Astrocyte of the hippocampus (primary cell): ENCODE results near the gene COQ10A.
A peak's percentile ranks its signal among the peaks of the same experiment; 100 is the strongest.
"Not testable (repeated sequence)": the region's sequence is repeated elsewhere in the genome, so short reads cannot be mapped to it uniquely, and the experiment has no call there.

Experiments used
- DNase-seq: peaks from one replicate; pipeline ENCODE4 v3.0.0; 2011; ENCODE audit warnings: low read depth, low spot score

COQ10A gene

DNA sequence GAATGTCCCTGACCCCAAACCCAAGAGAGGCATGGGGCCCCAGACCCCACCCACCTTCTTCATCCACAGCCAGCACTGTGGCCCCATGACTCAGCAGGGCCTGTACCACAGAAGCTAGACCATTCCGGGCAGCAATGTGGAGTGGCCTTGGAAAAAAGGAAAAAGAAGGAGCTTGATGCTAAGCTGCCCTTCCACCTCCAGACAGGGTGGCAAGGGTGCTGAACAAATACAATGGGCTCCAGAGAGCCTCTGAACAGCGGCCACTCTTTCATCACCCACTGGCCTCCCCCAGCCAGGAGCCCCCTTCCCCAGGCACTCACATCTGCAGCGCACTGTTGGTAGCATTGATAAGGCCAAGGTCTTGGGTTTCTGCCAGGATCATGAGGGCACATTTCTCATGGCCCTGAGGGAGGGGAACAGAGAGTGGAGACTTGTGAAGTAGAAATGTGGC lies 23.0 kb upstream of the COQ10A start:
- no peak for DNase-seq

DNA sequence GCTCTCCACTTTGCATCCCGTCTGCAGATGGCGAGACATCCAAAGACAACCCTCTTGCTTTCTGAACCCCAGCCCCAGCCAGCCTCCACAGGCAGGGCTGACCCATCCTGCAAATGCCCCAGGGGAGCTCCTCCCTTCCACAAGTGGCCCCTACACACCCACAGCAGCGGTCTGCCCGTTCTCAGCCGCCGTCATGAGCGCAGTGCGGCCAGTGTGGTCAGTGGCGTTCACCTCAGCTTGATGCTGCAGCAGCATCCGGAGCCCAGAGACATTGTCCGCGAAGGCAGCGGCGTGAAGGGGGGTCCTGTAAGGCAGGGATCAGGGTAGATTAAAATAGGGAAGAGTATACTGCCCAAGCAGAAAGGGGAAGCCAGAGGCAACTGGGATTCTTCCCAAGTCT lies 22.2 kb upstream of the COQ10A start:
- DNase-seq = no peak

DNA sequence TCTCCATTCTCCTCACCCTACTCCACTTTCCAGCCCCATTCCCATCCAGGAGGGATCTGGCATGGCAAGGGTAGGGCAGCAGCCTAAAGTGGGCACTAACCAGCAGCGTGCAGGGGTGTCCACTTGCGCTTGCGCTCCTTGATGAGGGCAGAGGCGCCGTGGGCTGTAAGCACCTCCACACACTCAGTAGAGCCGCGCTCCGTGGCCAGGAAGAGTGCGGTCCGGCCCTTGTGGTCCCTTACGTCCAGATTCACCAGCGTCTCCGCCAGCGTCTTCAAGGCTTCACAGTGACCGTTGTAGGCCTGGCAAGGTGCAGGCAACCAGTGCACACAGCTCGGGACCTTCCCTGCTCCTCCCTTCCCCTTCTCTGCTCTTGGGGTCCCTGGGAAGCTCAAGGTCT lies 18.8 kb upstream of the COQ10A start:
- no peak for DNase-seq

DNA sequence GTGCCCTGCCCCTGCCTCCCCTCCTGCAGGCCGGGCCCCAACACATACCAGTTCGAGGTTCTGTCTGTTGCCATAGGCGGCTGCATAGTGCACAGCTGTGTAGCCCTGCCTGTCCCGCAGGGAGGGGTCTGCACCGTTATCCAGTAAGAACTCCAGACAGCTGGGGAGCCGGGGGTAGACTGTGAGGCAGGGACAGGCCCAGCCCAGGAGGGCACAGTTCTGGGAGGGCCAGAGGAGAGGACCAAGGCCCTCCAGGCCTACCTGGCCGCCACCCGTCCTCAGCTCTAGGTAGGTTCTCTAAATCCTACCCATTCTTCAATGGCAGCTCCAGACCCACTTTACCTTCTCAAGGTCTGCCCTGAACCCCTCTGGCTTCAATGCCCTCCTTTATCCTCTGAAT lies 18.0 kb upstream of the COQ10A start:
- DNase-seq = no peak

DNA sequence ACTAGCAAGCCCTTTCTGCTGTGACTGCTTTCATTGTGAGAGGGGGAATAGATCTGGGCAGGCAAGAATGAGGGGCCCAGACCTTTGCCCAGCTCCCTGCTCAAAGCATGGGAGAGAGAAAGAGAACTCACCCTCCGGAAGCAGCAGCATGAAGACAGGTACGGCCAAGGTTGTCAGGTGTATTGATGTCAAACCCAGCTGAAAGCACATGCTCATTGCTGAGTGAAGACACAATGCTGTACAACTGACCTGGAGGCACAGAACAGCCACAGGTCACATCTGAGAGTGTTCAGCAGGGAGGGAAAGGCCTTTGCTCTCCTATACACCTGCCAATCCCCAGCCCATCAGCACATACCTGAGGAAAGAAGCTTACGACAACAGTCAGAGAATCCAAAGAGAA lies 14.1 kb upstream of the COQ10A start:
- DNase-seq = no peak

DNA sequence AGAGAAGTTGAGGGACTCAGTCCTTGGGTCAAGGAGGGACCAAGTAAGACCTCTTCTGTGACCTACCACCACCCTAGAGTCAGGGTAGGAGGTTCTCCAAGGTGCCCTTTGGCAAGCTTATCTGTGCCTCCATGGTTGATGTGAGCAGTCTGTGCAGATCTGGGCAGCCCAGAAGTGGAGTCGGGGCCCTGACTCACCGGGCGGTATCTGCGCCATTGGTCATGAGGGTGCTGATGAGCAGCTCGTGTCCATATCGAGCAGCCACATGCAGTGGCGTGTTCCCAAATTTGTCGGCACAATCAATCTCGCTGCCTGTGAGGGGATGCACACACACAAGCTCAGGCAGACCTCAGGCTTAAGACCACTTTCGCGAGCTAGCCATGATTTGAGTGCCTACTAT lies 13.7 kb upstream of the COQ10A start:
- DNase-seq = no peak

DNA sequence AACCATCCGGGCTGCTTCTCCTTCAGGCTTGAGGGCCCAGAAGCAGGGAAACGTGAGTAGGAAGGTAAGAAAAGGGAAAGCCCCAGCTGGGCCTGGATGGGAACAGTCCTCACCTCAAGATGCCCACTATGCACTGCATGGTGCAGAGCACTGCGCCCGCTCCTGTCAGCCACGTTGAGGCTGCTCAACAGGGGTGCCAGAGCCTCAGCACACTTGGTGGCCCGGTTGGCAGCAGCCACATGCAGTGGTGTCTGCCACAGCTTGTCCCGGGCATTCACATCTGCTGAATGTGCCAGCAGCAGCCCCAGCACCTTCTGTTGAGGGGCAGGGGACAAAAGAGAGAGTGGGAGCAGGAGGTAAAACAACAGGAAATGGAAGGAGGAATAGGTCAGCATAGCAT lies 11.1 kb upstream of the COQ10A start:
- no peak for DNase-seq

DNA sequence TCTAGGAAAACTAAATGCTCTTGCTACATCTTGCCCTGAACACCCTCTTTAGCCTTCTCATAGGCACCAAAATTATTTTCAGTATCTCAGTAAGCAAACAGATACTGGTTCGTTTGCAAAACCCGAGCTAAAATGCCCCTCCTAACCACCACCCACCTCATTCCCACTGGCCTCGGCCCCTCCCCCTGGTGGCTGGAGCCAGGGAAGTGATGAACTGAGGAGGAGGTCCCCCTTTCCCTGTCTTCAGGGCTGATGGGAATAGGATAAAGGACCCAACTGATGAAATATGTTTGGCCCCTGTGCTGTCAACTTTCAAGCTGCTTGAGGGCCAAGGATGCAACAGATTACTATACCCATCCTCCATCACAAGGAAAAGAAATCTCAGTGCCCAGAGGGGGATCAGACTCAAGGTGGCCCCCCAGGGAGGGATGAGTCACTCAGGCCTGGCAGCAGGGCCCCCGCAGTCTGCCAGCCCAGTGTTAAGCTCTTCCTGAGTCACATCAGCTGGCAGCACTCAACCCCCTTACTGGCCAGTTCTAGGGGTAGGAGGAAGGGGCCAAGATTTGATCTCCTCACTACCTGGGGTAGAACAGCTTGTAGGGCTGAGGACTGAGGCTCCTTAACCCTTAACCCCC lies 10.3 kb upstream of the COQ10A start:
- DNase-seq = peak; percentile 72

DNA sequence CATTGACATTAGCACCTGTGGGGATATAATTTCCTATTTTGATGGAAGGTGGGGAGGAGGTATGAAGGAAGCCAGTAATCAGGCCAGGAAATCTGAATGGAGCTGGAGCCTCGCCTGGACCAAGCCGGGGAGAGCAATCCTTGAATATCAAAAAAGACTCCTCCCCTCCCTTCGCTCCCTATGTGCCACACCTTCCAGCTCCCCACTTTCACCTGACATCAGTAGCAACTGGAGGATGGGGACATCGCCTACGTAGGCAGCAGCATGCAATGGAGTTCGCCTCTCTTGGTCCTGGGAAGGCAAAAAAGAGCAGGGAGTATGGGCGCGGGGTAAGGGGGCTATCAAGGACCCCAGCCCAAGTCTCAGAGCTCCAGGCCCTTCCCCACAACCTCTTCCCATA lies 9.7 kb upstream of the COQ10A start:
- no peak for DNase-seq

DNA sequence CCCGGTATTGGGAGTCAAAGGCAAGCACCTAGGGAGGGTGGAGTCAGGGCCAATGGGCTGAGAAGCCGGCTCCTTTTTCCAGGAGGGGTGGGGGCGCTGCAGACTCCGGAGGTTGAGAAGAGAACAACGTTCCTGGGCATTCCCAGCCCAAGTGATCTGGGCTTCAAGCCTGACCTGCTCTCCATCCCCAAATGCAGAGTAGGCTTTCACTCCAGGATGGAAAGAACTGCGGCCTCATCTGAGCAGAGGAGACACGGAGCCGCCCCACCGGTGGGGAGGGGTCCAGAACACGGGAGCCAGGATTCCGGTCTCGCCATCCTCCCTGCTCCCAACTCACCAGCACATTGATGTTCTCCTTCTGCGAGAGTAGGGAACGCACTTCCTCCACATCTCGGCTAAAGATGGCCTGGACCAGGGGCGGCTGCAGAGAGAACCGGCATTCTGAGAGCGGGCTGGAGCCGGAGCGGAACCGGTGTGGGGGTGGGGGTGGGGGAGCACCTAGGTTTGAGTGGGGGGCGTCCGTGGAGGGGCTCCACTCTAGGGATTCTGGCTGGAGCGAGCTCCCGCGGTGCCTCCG lies 9.2 kb upstream of the COQ10A start:
- DNase-seq = peak; percentile 65

DNA sequence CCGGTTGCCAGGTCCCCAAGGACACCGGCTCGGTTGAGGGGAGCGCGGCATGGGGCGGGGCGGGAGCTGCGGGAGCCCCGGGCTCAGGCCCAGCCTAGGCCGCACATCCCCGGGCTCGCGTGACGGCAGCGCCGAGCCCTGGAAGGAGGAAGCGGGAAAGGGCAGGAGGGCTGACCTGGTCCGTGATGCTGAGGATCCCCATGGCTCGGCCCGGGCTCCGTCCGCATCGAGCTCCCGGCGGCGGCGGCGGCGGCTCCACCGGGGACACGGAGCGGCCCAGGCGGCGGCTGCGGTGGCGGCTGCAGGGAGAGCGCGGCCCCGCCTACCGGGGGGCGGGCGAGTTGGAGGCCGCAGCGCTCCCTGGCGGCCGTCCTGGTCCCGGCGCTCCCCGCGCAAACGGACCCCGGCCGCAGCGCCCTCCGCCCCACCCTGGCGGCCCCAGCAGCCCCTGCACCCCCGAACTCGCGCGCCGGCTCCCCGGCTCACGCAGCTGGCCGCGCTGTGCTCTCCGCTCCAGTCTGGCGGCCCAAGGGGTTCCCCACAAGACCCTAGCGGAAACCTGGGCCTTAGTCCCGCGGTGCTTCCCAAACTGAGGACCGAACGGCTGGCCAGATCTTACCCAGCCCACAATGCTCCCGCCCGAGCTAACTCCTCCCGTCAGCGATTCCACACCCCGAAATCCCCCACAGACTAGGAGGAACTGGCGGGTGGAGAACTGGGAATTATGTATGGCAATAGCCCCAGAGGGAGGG lies 8.5 kb upstream of the COQ10A start, which contains the start of gene ANKRD52:
Gene ANKRD52 (minus strand): TSS at position 317 of the 752 bp plus-strand sequence. CDS start 115 bp downstream, at position 202.
- DNase-seq = peak; percentile 93

DNA sequence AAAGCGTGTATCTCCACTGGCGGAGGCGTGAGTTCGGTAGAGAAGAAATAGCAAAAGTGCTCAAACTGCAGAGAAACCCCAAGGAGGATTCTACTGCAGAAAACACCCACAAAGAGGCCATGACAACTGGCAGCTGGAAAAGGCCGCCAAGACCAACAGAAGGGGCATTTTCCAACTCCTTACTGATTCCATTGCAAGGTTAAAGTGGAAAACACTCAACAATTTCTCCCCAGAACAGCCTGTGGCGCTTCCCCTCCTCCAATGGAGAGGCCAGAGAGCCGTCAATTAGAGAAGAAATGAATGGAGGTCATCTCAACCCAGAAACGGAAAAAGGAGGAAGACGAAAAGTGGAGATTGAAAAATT lies 7.9 kb upstream of the COQ10A start:
- no peak for DNase-seq

DNA sequence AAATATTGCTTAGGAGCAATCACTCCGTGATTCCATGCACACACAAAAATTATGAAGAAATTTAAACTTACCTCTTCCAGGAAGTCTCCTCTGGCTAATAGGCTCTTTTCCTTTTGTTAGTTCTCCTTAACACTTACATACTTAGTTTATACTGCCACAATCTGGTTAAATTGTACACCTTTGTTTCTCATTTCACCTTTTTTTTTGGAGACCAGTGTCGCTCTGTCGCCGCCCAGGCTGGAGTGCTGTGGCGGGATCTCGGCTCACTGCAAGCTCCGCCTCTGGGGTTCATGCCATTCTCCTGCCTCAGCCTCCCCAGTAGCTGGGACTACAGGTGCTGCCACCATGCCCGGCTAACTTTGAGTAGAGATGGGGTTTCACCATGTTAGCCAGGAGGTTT lies 6.4 kb upstream of the COQ10A start:
- DNase-seq = no peak

DNA sequence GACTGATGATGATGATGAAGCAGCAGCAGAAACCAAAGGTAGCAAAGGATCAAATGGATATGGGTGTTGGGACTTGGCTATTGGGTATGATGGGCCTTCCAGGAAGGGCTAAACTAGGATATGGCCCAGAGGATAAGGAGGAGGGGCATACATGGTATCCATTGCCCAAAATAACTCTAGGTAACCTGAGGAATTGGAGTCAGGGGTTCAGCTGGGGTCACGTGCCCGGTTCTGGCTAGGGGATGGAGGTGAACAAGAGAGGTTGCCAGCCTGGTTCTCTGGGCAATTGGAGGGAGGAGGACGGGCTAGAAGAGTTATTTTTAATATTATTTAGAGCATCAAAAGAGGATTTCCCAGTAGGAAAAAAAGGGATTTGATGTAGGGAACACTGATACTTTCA lies 5.8 kb upstream of the COQ10A start:
- DNase-seq = no peak

DNA sequence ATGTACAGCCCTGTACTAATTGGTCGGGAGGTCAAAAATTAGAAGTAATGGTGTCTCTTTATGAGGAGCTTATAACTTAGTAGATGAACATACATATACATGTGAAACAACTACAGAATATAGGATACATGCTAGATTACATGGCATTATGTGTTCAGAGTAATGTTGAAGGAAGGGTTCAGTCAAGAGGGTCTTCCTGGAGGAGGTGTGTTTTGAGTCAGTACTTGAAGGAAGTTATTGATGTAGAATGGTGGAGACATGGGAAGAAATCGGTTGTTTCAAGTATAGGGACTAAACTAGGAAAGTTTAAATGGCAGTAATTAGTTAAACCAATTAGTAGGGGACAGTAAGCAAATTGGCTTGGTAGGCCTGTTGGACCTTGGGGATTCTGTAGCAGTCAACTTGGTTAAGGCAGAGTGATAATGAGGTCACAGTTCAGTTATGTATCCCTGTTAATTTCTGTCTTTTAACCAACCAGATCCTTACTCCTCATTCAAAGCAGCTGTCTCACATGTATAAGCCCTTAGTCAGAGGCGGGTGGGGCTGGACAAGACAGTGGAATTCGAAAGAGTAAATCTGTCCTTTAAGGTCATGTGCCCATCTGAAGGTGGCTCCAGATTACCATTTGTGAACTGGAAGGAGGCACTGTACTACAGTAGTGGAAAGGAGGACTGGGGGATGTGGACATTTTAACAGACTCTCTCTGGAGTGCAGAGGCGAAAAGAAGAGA lies 5.1 kb upstream of the COQ10A start:
- peak; percentile 29 for DNase-seq

DNA sequence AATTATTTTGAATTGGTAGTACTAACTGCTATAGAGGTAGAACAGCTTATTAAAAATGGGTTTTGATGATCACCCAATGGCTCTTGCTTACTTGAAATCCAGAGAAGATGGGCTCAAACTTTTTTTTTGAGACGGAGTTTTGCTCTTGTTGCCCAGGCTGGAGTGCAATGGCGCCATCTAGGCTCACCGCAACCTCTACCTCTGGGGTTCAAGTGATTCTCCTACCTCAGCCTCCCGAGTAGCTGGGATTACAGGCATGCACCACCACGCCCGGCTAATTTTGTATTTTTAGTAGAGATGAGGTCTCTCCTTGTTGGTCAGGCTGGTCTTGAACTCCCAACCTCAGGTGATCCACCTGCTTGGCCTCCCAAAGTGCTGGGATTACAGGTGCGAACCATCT lies 3.8 kb upstream of the COQ10A start:
- not testable (repeated sequence) for DNase-seq

DNA sequence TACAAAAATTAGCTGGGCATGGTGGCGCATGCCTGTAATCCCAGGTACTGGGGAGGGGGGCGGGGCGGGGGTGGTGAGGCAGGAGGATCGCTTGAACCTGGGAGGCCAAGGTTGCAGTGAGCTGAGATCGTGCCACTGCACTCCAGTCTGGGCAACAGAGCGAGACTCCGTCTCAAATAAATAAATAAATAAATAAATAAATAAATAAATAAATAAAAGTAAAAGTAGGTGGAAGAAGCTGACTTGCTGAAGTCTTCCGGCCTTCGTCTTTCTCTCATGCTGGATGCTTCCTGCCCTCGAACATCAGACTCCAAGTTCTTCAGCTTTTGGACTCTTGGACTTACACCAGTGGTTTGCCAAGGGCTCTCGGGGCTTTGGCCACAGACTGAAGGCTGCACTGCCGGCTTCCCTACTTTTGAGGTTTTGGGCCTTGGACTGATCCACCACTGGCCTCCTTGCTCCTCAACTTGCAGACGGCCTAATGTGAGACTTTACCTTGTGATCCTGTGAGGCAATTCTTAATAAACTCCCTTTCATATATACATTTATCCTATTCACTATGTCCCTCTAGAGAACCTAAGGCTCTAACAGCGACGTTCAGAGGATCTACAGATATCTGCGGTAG lies 562 bp upstream of the COQ10A start:
- DNase-seq = not testable (repeated sequence)

DNA sequence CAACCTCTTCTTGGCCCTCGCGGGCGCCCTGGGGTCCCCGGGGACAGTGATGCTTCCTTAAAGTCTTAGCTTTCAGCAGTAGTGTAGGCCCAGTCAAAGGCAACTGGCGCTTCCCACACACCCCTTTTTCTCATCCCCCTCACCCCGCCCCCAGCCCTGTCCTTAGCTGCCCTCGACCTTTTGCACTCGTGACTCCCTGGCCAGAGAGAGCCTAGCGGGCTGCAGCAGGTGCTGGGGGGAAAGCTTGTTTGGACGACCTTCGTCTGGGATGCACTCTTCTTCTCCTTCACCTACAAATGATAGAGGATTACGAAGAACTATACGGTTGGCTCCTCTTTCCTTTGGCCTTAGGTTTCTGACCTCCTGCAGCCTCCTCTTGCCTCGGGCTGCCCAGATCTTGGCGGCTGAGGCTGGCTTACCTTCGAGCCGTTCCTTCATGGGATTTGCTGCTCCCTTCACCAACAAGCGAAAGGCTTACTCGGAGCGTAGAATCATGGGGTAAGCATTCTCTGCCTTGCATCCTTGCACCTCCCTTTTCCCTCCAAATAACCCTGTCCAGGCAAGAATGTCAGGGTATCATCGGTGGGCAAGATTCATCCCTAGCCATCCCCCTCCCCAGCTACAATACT lies 815 bp downstream of the COQ10A start:
- no peak for DNase-seq

DNA sequence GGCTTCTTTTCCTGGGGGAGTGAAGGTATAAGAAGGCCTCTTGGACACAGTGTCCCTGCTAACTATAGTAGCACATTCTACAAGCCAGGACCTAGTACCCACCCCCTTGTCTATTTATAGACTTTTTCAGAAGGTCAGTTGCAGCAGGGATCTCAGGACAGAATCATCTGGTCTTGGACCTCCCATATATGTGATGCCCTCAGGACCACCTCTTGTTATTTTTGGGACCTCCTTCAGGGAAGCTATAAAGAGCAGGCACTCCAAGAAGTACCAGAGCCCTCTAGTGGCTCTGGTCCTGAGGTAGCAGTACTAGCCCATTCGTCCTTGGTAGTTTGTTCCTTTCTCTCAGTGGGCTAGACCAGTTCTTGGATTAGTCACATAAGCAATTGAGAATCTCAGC lies 4.3 kb downstream of the COQ10A start:
- peak; percentile 40 for DNase-seq

DNA sequence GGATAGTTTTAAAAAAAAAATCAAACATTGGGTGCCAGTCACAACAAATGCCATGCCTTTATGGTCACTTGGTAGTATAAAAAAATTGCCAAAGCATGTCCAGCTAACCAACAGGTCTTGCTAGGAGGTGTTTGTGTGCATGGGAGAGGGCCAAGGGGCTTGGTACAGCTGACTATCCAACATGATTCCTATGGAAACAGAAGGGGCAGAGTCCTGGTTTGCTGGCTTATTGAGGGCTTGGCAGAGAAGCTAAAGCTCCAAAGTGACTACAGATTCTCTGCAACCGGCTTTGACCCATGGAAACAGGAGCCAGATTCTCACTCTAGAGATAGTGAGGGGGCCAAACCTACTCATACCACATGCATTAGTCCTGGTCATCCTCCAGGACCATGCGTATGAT lies 5.7 kb downstream of the COQ10A start:
- not testable (repeated sequence) for DNase-seq

DNA sequence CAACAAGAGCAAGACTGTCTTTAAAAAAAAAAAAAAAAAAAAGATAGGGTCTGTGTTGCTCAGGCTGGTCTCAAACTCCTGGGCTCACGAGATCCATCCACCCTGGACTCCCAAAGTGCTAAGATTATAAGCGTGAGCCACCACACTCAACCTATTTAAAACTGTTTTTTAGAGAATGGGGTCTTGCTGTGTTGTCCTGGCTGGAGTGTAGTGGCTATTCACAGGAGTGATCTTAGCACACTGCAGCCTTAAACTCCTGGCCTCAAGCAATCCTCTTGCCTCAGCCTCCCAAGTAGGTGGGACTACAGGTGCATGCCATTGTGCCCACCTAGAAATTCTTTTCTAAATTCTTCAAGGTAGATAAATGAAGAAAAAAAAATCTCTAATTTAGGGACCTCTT lies 7.6 kb downstream of the COQ10A start:
- no peak for DNase-seq
